22Rv1 (cell line): ENCODE measurements around the gene CLSTN1.

Source experiments
- CTCF ChIP-seq: fragments of 450-650 bp; IDR thresholded peaks from 2 replicates; pipeline ENCODE4 v1.5.1; 2017; ENCODE audit warnings: mild to moderate bottlenecking
- ZFX ChIP-seq: fragments of 450-650 bp; IDR thresholded peaks from 2 replicates; pipeline ENCODE4 v1.6.1; 2017; ENCODE audit warnings: antibody characterized with exemption, borderline replicate concordance

- no peak for TF ChIP-seq CTCF
- TF ChIP-seq ZFX, result no peak
These were observed 99.8 kb downstream of the CLSTN1 start for GRCh38 chr1:9723926-9724325.
